Measurements from ENCODE around the gene PAK6. TPM values are rescaled to one million over a fixed set of nuclear protein-coding genes. Genes with fewer than 3 reads are reported as not detected.

The PAK6 gene
- total and polyA plus RNA-seq, 9 of the 15 experiments (the other 6 are each of a cell fraction or from before 2014, with no cell fraction given), result 0.03 to 0.74 (median 0.16) TPM; not detected in 2

- Histone ChIP-seq H3K4me3 (no peak overlapping the region), H3K9ac (ENCODE audit: insufficient read depth in 1 of 2, low read depth in 2 of 2, low read length in 2 of 2) (no peak overlapping the region), H4K20me1 (replicated peaks; ENCODE audit: control insufficient read depth, insufficient read depth, low read length) (no peaks in the 10 kb centered on the region), H2AFZ (ENCODE audit: low read depth, low read length) (no peak overlapping the region), H3K27ac (ENCODE audit: extremely low read depth, low read depth, low read length) (no peak overlapping the region), H3K4me2 (ENCODE audit: insufficient read depth, low read length) (no peak overlapping the region), H3K36me3 (ENCODE audit: control insufficient read depth, insufficient read depth, low read length) (no peaks in the 10 kb centered on the region), H3K27me3 (ENCODE audit: control insufficient read depth in 2 of 2, insufficient read depth in 2 of 2, low read length in 2 of 2) (peaks cover 2 to 32% of the 10 kb centered on the region in 2 experiments; a peak in 3 of 5 replicates), H3K4me1 (replicated peaks in 1 of 2; ENCODE audit: control insufficient read depth in 2 of 2, insufficient read depth in 2 of 2, low read length in 2 of 2) (peaks cover 4 to 18% of the 10 kb centered on the region in 2 experiments; a peak in 3 of 5 replicates), H3K9me3 (replicated peaks; ENCODE audit: control insufficient read depth, insufficient read depth, low read depth, low read length) (no peaks in the 10 kb centered on the region), H3K9me1 (ENCODE audit: control insufficient read depth, insufficient read depth, low read length) (no peaks in the 10 kb centered on the region), H3K79me2 (ENCODE audit: control insufficient read depth, insufficient read depth, low read length) (no peaks in the 10 kb centered on the region)
- ChIA-PET CTCF (ENCODE audit: low intra/inter-chr PET ratio) (interaction anchor here (1.3 kb wide), 1 partner anchor 25 kb away, joined by 3 read pairs; no protein-coding TSS in a partner anchor), POLR2A (interaction anchor here (1.0 kb wide), 1 partner anchor 12 kb away, joined by 3 read pairs; the partner anchor contains the start of gene PAK6)
- in situ Hi-C loops (cut with MboI), result no loop called here
- DNase-seq (ENCODE audit: extremely low read depth in 1 of 4, low spot score in 3 of 4) (no peak), FAIRE-seq (no peak), ATAC-seq (no peak)
- intact Hi-C loops (cut with micrococcal nuclease), result no loop called here
- 26% methylated on average over 8 of the region's 8 CpGs for WGBS (ENCODE audit: insufficient coverage, low coverage, missing lambda C conversion rate)
- no TSS peak for BruUV-seq (replicated peaks)
- no peak for TF ChIP-seq FOSL1 (tag; conservative IDR thresholded peaks at IDR 0.05)
- TF ChIP-seq RBM25 (IDR thresholded peaks at IDR 0.05; ENCODE audit: low read depth, low read length, severe bottlenecking), result peak; percentile 62
- no peak for TF ChIP-seq RCOR1 (IDR thresholded peaks at IDR 0.05; ENCODE audit: borderline replicate concordance in 1 of 2, low read depth in 2 of 2, low read length in 2 of 2)
- peak; percentile 41; the same call in 1 of the 2 replicates for TF ChIP-seq BCOR (IDR thresholded peaks at IDR 0.05)
- no peak for TF ChIP-seq CREM (IDR thresholded peaks at IDR 0.05; ENCODE audit: low read depth)
Observed at GRCh38 chr15:40250304-40250656, 11.4 kb downstream of the PAK6 start.

GRCh38 chr15:40250771-40251483, 12.1 kb downstream of the PAK6 start:
- Histone ChIP-seq H3K9me3 (replicated peaks; ENCODE audit: control insufficient read depth, insufficient read depth, low read depth, low read length) (no peaks in the 10 kb centered on the region), H3K27me3 (ENCODE audit: control insufficient read depth in 2 of 2, insufficient read depth in 2 of 2, low read length in 2 of 2) (peaks cover 2 to 32% of the 10 kb centered on the region in 2 experiments; a peak in 3 of 5 replicates), H3K27ac (ENCODE audit: extremely low read depth, low read depth, low read length) (no peak overlapping the region), H3K36me3 (ENCODE audit: control insufficient read depth, insufficient read depth, low read length) (no peaks in the 10 kb centered on the region), H3K9ac (ENCODE audit: insufficient read depth in 1 of 2, low read depth in 2 of 2, low read length in 2 of 2) (no peak overlapping the region), H3K4me2 (ENCODE audit: insufficient read depth, low read length) (no peak overlapping the region), H2AFZ (ENCODE audit: low read depth, low read length) (no peak overlapping the region), H3K79me2 (ENCODE audit: control insufficient read depth, insufficient read depth, low read length) (no peaks in the 10 kb centered on the region), H3K4me1 (replicated peaks in 1 of 2; ENCODE audit: control insufficient read depth in 2 of 2, insufficient read depth in 2 of 2, low read length in 2 of 2) (peaks cover 4 to 18% of the 10 kb centered on the region in 2 experiments; a peak in 3 of 5 replicates), H3K4me3 (no peak overlapping the region), H4K20me1 (replicated peaks; ENCODE audit: control insufficient read depth, insufficient read depth, low read length) (no peaks in the 10 kb centered on the region), H3K9me1 (ENCODE audit: control insufficient read depth, insufficient read depth, low read length) (no peaks in the 10 kb centered on the region)
- DNase-seq (ENCODE audit: extremely low read depth in 1 of 4, low spot score in 3 of 4) (no peak), ATAC-seq (no peak), FAIRE-seq (no peak)
- WGBS (ENCODE audit: insufficient coverage, low coverage, missing lambda C conversion rate), result 14% methylated on average over 13 of the region's 13 CpGs
- BruUV-seq (replicated peaks), result no TSS peak
- CTCF ChIA-PET (ENCODE audit: low intra/inter-chr PET ratio), result interaction anchor here (1.3 kb wide), 1 partner anchor 24 kb away, joined by 3 read pairs; no protein-coding TSS in a partner anchor
- in situ Hi-C loops (cut with MboI) (no loop called here), intact Hi-C loops (cut with micrococcal nuclease) (no loop called here)
- TF ChIP-seq CREB3 (tag; conservative IDR thresholded peaks at IDR 0.05; ENCODE audit: low read depth), result no peak
- TF ChIP-seq CTCF (IDR thresholded peaks at IDR 0.05 in 2 of 3, conservative IDR thresholded peaks at IDR 0.05 in 1 of 3; ENCODE audit: insufficient read depth in 2 of 3, low read depth in 1 of 3, low read length in 3 of 3), result peak in 2 of 3 experiments; percentile 10 to 26; a peak in 2 of 6 replicates
- POLR2A ChIA-PET, result no interaction called here

Data from K562 (cell line).